GM18951 (cell line): ENCODE results near the gene CHIC1.
"Not testable (repeated sequence)": the region's sequence is repeated elsewhere in the genome, so short reads cannot be mapped to it uniquely, and the experiment has no call there.

Experiments used
- POLR2A ChIP-seq: IDR thresholded peaks from 4 replicates; pipeline ENCODE4 v1.6.1; 2011; ENCODE audit warnings: mild to moderate bottlenecking; ENCODE audit not compliant: insufficient read length, insufficient read depth; ENCODE audit errors: extremely low read depth
- in situ Hi-C: fragments of 300-500 bp; cut with MboI; formaldehyde crosslinking; loops from one replicate; pipeline ENCODE4 v1.12.0; 2022; ENCODE audit warnings: low sequenced_read_pairs, mixed read lengths, inconsistent platforms; ENCODE audit not compliant: unreplicated experiment

Gene CHIC1

GRCh38 chrX:73647212-73647611 is 84.2 kb downstream of the CHIC1 start:
- in situ Hi-C loops, result no loop called here
- TF ChIP-seq POLR2A, result no peak

GRCh38 chrX:73647632-73648322 is 84.8 kb downstream of the CHIC1 start:
- in situ Hi-C loops, result no loop called here
- TF ChIP-seq POLR2A, result no peak

GRCh38 chrX:73661322-73661721 is 98.3 kb downstream of the CHIC1 start:
- in situ Hi-C loops, result not testable (repeated sequence)

- no peak for TF ChIP-seq POLR2A
- in situ Hi-C loops, result no loop called here
These were observed 105.8 kb downstream of the CHIC1 start for GRCh38 chrX:73668779-73669178.

GRCh38 chrX:73681408-73681807 is 118.4 kb downstream of the CHIC1 start:
- TF ChIP-seq POLR2A, result no peak
- in situ Hi-C loops, result no loop called here

GRCh38 chrX:73683236-73683859 is 120.4 kb downstream of the CHIC1 start:
- in situ Hi-C loops, result no loop called here
- TF ChIP-seq POLR2A, result no peak

- in situ Hi-C loops, result not testable (repeated sequence)
These were observed 144.0 kb downstream of the CHIC1 start for GRCh38 chrX:73707014-73707413.

GRCh38 chrX:73728602-73729001 is 165.6 kb downstream of the CHIC1 start:
- TF ChIP-seq POLR2A, result no peak
- in situ Hi-C loops, result no loop called here
